RKO (cell line): Measurements from ENCODE around the gene SPSB4.
"Not testable (repeated sequence)": the region's sequence is repeated elsewhere in the genome, so short reads cannot be mapped to it uniquely, and the experiment has no call there.

Experiments used
- DNase-seq: peaks from one replicate; pipeline ENCODE4 v3.0.0-alpha.2; 2016; ENCODE audit warnings: low spot score

SPSB4 gene

GRCh38 chr3:141095546-141095937, 44.4 kb downstream of the SPSB4 start:
- DNase-seq = no peak

- no peak for DNase-seq
Measured at GRCh38 chr3:141096164-141096563, 45.0 kb downstream of the SPSB4 start.

GRCh38 chr3:141096981-141097380, 45.8 kb downstream of the SPSB4 start:
- no peak for DNase-seq

GRCh38 chr3:141100112-141100511, 49.0 kb downstream of the SPSB4 start:
- DNase-seq = no peak

GRCh38 chr3:141100531-141101320, 49.6 kb downstream of the SPSB4 start:
- no peak for DNase-seq

GRCh38 chr3:141102372-141102771, 51.2 kb downstream of the SPSB4 start:
- no peak for DNase-seq

- DNase-seq = no peak
Measured at GRCh38 chr3:141103067-141103466, 51.9 kb downstream of the SPSB4 start.

GRCh38 chr3:141103503-141103902, 52.4 kb downstream of the SPSB4 start:
- DNase-seq = no peak

GRCh38 chr3:141104151-141104821, 53.1 kb downstream of the SPSB4 start:
- no peak for DNase-seq

- peak; percentile 86 for DNase-seq
Measured at GRCh38 chr3:141105828-141106628, 54.9 kb downstream of the SPSB4 start.

GRCh38 chr3:141106842-141107241, 55.7 kb downstream of the SPSB4 start:
- no peak for DNase-seq

- DNase-seq = no peak
Measured at GRCh38 chr3:141108039-141108438, 56.9 kb downstream of the SPSB4 start.

- DNase-seq = no peak
Measured at GRCh38 chr3:141109751-141110150, 58.6 kb downstream of the SPSB4 start.

- no peak for DNase-seq
Measured at GRCh38 chr3:141110322-141110721, 59.2 kb downstream of the SPSB4 start.

GRCh38 chr3:141111364-141112155, 60.4 kb downstream of the SPSB4 start:
- no peak for DNase-seq

- no peak for DNase-seq
Measured at GRCh38 chr3:141112686-141113297, 61.6 kb downstream of the SPSB4 start.

- not testable (repeated sequence) for DNase-seq
Measured at GRCh38 chr3:141113680-141114079, 62.5 kb downstream of the SPSB4 start.

- DNase-seq = no peak
Measured at GRCh38 chr3:141114179-141114745, 63.1 kb downstream of the SPSB4 start.

- peak; percentile 35 for DNase-seq
Measured at GRCh38 chr3:141114816-141115460, 63.8 kb downstream of the SPSB4 start.

- no peak for DNase-seq
Measured at GRCh38 chr3:141115789-141116541, 64.8 kb downstream of the SPSB4 start.
